Kidney (tissue), 14 donors: ENCODE data around the gene TPRG1. TPM values are rescaled to one million over a fixed set of nuclear protein-coding genes. Genes with fewer than 3 reads are reported as not detected.

Experiments used
- DNase-seq, 5 donors: peaks; one replicate each; pipeline ENCODE4 v3.0.0-alpha.2; 2013 to 2020
- FAIRE-seq: peaks from 2 replicates; lab custom pipeline; 2012; peaks lifted over from hg19 to GRCh38; lab: Jason Lieb, UNC
- H3K27ac ChIP-seq, 2 donors: one replicate each; pipeline ENCODE4 v1.7.0; 2013; ENCODE audit warnings: low read depth in 2 of 2, low read length in 2 of 2, inconsistent platforms in 1 of 2
- H3K27me3 ChIP-seq: one replicate; pipeline ENCODE4 v1.7.1; 2013; ENCODE audit warnings: low read length, inconsistent platforms; ENCODE audit not compliant: control insufficient read depth, insufficient read depth
- H3K36me3 ChIP-seq, 3 donors: one replicate each; pipeline versions ENCODE4 v1.7.0 to v1.7.1; 2013; ENCODE audit warnings: low read length in 3 of 3, control low read depth in 1 of 3, inconsistent platforms in 1 of 3; ENCODE audit not compliant: insufficient read depth in 3 of 3, control insufficient read depth in 2 of 3
- H3K4me1 ChIP-seq, 3 donors: one replicate each; pipeline versions ENCODE4 v1.7.0 to v1.7.1; 2013; ENCODE audit warnings: low read length in 3 of 3, inconsistent platforms in 1 of 3, low read depth in 1 of 3; ENCODE audit not compliant: control insufficient read depth in 2 of 3, insufficient read depth in 2 of 3
- H3K4me3 ChIP-seq, 3 donors: one replicate each; pipeline versions ENCODE4 v1.7.0 to v1.8.1; 2013; ENCODE audit warnings: low read length in 3 of 3, control low read depth in 1 of 3, inconsistent platforms in 1 of 3
- H3K9ac ChIP-seq, 3 donors: one replicate each; pipeline versions ENCODE4 v1.7.0 to v1.7.1; 2013; ENCODE audit warnings: low read length in 3 of 3, control low read depth in 1 of 3, inconsistent platforms in 1 of 3
- H3K9me3 ChIP-seq, 3 donors: one replicate each; pipeline versions ENCODE4 v1.7.0 to v1.7.1; 2013; ENCODE audit warnings: low read length in 3 of 3, control low read depth in 1 of 3, inconsistent platforms in 1 of 3; ENCODE audit not compliant: control insufficient read depth in 2 of 3, insufficient read depth in 1 of 3
- intact Hi-C: fragments of 100-400 bp; cut with DNase I; formaldehyde crosslinking; loops from one replicate; pipeline ENCODE4 v1.11.1; 2022
- polyA plus RNA-seq: library from polyadenylated mRNA; stranded (reverse); fragments of 350-450 nt; fragmentation: Illumina TruSeq; extraction: RNeasy Lipid Tissue Mini Kit (QIAGEN cat#74804); gene quantifications from one replicate; pipeline ENCODE4 v1.2.3, GENCODE V29; 2014; ENCODE audit warnings: low read depth, low replicate concordance; ENCODE audit not compliant: insufficient read depth
- total RNA-seq: library from RNA; stranded (reverse); fragmentation: NEBNext Ultra II Directional; extraction: Animal tissue kit (Norgen Biotek cat#: 25700); gene quantifications from one replicate; pipeline ENCODE4 v1.2.1, GENCODE V29; 2021
- TF ChIP-seq, protein P1 (sequence below): IDR thresholded peaks from 3 replicates; pipeline ENCODE4 v1.5.1; 2012; ENCODE audit warnings: mild to moderate bottlenecking, moderate library complexity, borderline replicate concordance; ENCODE audit not compliant: insufficient read depth; ENCODE audit errors: extremely low read depth
- donor health status: control.
- donor health status: control.
- donor health status: control.
- donor health status: control.
- donor health status: control.
- donor health status: DM: yes; HTN: yes; CAD: no.
- donor health status: Normal renal cell carcinoma (clear cell type).

The TPRG1 gene
- total and polyA plus RNA-seq, 2 donors from 2014 or later, result 0.37 to 2.7 TPM

- intact Hi-C loops, result no loop called here
- no peak overlapping the region for H3K4me3 ChIP-seq
- no peak for DNase-seq
- H3K36me3 ChIP-seq, result no peaks in the 10 kb centered on the region
- H3K9me3 ChIP-seq, result no peaks in the 10 kb centered on the region
- FAIRE-seq, result no peak
- no peak overlapping the region for H3K27ac ChIP-seq
- H3K27me3 ChIP-seq, result no peaks in the 10 kb centered on the region
- TF ChIP-seq, protein P1, sequence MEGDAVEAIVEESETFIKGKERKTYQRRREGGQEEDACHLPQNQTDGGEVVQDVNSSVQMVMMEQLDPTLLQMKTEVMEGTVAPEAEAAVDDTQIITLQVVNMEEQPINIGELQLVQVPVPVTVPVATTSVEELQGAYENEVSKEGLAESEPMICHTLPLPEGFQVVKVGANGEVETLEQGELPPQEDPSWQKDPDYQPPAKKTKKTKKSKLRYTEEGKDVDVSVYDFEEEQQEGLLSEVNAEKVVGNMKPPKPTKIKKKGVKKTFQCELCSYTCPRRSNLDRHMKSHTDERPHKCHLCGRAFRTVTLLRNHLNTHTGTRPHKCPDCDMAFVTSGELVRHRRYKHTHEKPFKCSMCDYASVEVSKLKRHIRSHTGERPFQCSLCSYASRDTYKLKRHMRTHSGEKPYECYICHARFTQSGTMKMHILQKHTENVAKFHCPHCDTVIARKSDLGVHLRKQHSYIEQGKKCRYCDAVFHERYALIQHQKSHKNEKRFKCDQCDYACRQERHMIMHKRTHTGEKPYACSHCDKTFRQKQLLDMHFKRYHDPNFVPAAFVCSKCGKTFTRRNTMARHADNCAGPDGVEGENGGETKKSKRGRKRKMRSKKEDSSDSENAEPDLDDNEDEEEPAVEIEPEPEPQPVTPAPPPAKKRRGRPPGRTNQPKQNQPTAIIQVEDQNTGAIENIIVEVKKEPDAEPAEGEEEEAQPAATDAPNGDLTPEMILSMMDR, result no peak
- no peaks in the 10 kb centered on the region for H3K4me1 ChIP-seq
- H3K9ac ChIP-seq, result no peak overlapping the region
Observed at GRCh38 chr3:189339996-189340395, 168.2 kb downstream of the TPRG1 start.

GRCh38 chr3:189340680-189341460 is 169.1 kb downstream of the TPRG1 start:
- no peaks in the 10 kb centered on the region for H3K4me1 ChIP-seq
- H3K36me3 ChIP-seq, result no peaks in the 10 kb centered on the region
- H3K27me3 ChIP-seq, result no peaks in the 10 kb centered on the region
- TF ChIP-seq, protein P1, result peak; percentile 23
- FAIRE-seq (no peak), DNase-seq (peak in 1 of 5 donors; percentile 28)
- H3K4me3 ChIP-seq, result no peak overlapping the region
- H3K27ac ChIP-seq, result no peak overlapping the region
- H3K9me3 ChIP-seq, result no peaks in the 10 kb centered on the region
- intact Hi-C loops, result no loop called here
- H3K9ac ChIP-seq, result no peak overlapping the region

GRCh38 chr3:189342811-189343210 is 171.0 kb downstream of the TPRG1 start:
- H3K4me3 ChIP-seq, result no peak overlapping the region
- DNase-seq, result no peak
- TF ChIP-seq, protein P1, result no peak
- no peaks in the 10 kb centered on the region for H3K9me3 ChIP-seq
- no peak overlapping the region for H3K27ac ChIP-seq
- H3K9ac ChIP-seq, result no peak overlapping the region
- FAIRE-seq, result no peak
- H3K36me3 ChIP-seq, result no peaks in the 10 kb centered on the region
- intact Hi-C loops, result no loop called here
- no peaks in the 10 kb centered on the region for H3K4me1 ChIP-seq
- H3K27me3 ChIP-seq, result no peaks in the 10 kb centered on the region
